GM19099 (cell line): ENCODE data around the gene LCE1C.

Source experiments
- POLR2A ChIP-seq: IDR thresholded peaks from 3 replicates; pipeline ENCODE4 v1.6.1; 2011; ENCODE audit warnings: low read depth; ENCODE audit not compliant: insufficient read length; ENCODE audit errors: extremely low read depth

The LCE1C gene

GRCh38 chr1:152770411-152770810 is 36.0 kb downstream of the LCE1C start:
- no peak for TF ChIP-seq POLR2A

DNA sequence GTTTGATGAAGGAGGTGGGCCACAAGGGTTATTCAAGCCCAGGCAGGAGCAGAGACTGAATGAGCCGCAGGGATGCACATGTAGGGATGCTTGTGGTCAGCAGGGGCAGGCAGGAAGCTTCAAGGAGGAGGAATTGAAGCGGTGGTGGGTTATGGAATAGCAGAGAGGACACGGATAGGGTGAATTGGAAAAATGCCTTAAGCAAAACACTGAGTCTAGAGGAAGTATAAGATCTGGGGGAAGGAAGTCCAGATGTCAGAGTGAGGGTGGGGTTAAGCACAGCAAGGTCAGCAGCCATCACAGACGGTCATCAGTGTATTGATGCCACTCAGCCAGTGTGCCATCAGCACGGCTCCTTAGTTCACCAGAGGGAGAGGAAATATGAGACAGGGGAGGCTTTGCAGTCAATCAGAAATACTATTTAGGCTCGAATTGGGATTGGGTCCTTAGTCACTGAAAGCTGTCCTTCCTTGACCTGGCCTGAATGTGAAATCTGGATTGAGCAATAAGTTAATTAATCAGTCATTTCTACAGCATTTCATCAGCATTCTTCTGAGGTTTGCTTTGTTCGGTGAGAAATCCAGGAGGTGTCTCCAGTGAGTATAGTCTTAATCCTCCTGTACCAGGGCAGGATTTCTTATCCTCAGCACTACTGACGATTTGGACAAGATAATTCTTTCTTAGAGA is 37.5 kb downstream of the LCE1C start:
- TF ChIP-seq POLR2A = no peak

DNA sequence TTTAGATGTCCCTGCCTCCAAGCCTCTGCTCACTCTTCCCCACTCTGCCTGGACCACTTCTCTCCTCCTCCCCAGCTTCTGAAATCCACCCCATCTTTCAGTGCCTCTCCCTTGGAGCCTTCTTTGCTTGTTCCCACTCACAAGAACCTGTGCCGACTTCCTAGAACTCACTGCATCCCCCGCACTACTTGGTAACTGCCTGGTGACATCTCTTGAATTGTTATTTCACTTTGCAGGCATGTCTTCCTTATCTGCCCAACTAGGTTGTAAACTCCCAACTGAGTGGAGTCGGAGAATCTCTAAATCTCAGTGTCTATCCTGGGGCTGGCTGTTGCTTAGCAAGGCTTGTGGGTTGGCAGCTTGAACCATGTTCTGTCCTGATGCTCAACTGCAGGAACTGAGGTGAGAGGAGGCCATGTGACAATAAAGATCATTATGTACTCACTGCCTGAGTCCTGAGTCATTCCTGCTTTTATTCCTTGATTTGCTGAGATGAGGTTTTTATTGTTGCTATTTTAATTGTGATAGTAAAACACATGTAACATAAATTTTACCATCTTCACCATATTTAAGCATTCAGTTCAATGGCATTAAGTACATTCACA is 44.7 kb downstream of the LCE1C start:
- TF ChIP-seq POLR2A = no peak

GRCh38 chr1:152760551-152761190 is 45.8 kb downstream of the LCE1C start:
- no peak for TF ChIP-seq POLR2A

GRCh38 chr1:152759453-152760173 is 46.8 kb downstream of the LCE1C start:
- TF ChIP-seq POLR2A = no peak

GRCh38 chr1:152758636-152759035 is 47.8 kb downstream of the LCE1C start:
- TF ChIP-seq POLR2A = no peak

- no peak for TF ChIP-seq POLR2A
Measured at GRCh38 chr1:152757747-152758146, 48.7 kb downstream of the LCE1C start, which contains the start of gene KPRP. Gene KPRP (plus strand): TSS chr1:152758025. CDS start chr1:152759589, 1,564 bp downstream.

GRCh38 chr1:152756872-152757271 is 49.6 kb downstream of the LCE1C start:
- TF ChIP-seq POLR2A = no peak
